H1 (cell line): ENCODE data around the gene NOG. TPM values are rescaled to one million over a fixed set of nuclear protein-coding genes. Genes with fewer than 3 reads are reported as not detected.

ENCODE experiments used
- ASH2L ChIP-seq: fragments of 200-600, 300-600 bp; sonication (generic); IDR thresholded peaks from one replicate; pipeline ENCODE4 v1.7.1; 2017; ENCODE audit warnings: low read length
- BACH1 ChIP-seq: IDR thresholded peaks from 2 replicates; pipeline ENCODE4 v1.6.1; 2012; ENCODE audit warnings: low read length, improper control_type of control experiment
- BRCA1 ChIP-seq: IDR thresholded peaks from 2 replicates; pipeline ENCODE4 v1.6.1; 2012; ENCODE audit warnings: low read depth, low read length, improper control_type of control experiment
- CTBP2 ChIP-seq: IDR thresholded peaks from 2 replicates; pipeline ENCODE4 v1.7.0; 2011; ENCODE audit warnings: borderline replicate concordance, mild to moderate bottlenecking, moderate library complexity, mixed read lengths, low read length; ENCODE audit not compliant: insufficient read depth, insufficient read length
- GTF2F1 ChIP-seq: IDR thresholded peaks from 2 replicates; pipeline ENCODE4 v1.6.1; 2012; ENCODE audit warnings: low read depth, low read length, improper control_type of control experiment, borderline replicate concordance
- HDAC2 ChIP-seq, 2 experiments: fragments of 300-600 bp in 1 of 2; sonication (generic) in 1 of 2; IDR thresholded peaks; 2 replicates each; pipeline ENCODE4 v1.6.1; 2011 to 2012; ENCODE audit warnings: low read depth in 2 of 2, low read length in 2 of 2, mild to moderate bottlenecking in 2 of 2, moderate library complexity in 2 of 2, borderline replicate concordance in 1 of 2, inconsistent platforms in 1 of 2
- KDM4A ChIP-seq: IDR thresholded peaks from one replicate; pipeline ENCODE4 v1.7.1; 2012; ENCODE audit warnings: low read depth, mild to moderate bottlenecking, moderate library complexity, low read length, inconsistent platforms; ENCODE audit not compliant: severe bottlenecking
- MAFK ChIP-seq: IDR thresholded peaks from 2 replicates; pipeline ENCODE4 v1.6.1; 2012; ENCODE audit warnings: low read depth, mild to moderate bottlenecking, improper control_type of control experiment, low read length
- NRF1 ChIP-seq: IDR thresholded peaks from 2 replicates; pipeline ENCODE4 v1.6.1; 2011; ENCODE audit warnings: mild to moderate bottlenecking, low read depth, low read length, improper control_type of control experiment
- RAD21 ChIP-seq, 2 experiments: IDR thresholded peaks in 1 of 2; conservative IDR thresholded peaks in 1 of 2; 2 replicates each; pipeline ENCODE4 v1.6.1; 2011; ENCODE audit warnings: low read depth in 2 of 2, low read length in 2 of 2, improper control_type of control experiment in 1 of 2, inconsistent platforms in 1 of 2, mild to moderate bottlenecking in 1 of 2, moderate library complexity in 1 of 2
- RBBP5 ChIP-seq: IDR thresholded peaks from 2 replicates; pipeline ENCODE4 v1.7.1; 2012; ENCODE audit warnings: low read depth, mild to moderate bottlenecking, inconsistent platforms, low read length, moderate library complexity, borderline replicate concordance
- SAP30 ChIP-seq: fragments of 300-600 bp; sonication (generic); IDR thresholded peaks from 2 replicates; pipeline ENCODE4 v1.7.1; 2012; ENCODE audit warnings: low read length, moderate library complexity, mild to moderate bottlenecking, inconsistent platforms; ENCODE audit not compliant: insufficient read depth, insufficient replicate concordance
- SP2 ChIP-seq: IDR thresholded peaks from 2 replicates; pipeline ENCODE4 v1.6.1; 2012; ENCODE audit warnings: mild to moderate bottlenecking, low read length, inconsistent platforms
- TAF1 ChIP-seq: IDR thresholded peaks from 2 replicates; pipeline ENCODE4 v1.6.1; 2011; ENCODE audit warnings: mild to moderate bottlenecking, low read depth, low read length
- TAF7 ChIP-seq: optimal IDR thresholded peaks from 2 replicates; pipeline ENCODE3; 2011; ENCODE audit warnings: low read depth, mild to moderate bottlenecking, inconsistent platforms, low read length, moderate library complexity, borderline replicate concordance
- TBP ChIP-seq: IDR thresholded peaks from 2 replicates; pipeline ENCODE4 v1.6.1; 2011; ENCODE audit warnings: low read depth, low read length, improper control_type of control experiment
- polyA plus RNA-seq, 7 experiments: library from polyadenylated mRNA; depleted of rRNA in 3 of 7; stranded (reverse) in 5 of 7; unstranded in 2 of 7; fragments of >200 nt in 5 of 7; fragments of 200-250 nt in 2 of 7; gene quantifications; 1 replicate in 5 of 7; 2 replicates in 1 of 7; 4 replicates in 1 of 7; pipeline versions ENCODE4 v1.2.1 to v1.2.3, GENCODE V29; 2011 to 2013; ENCODE audit warnings: missing spikeins in 2 of 7, mixed read lengths in 2 of 7
- total RNA-seq: library from RNA; stranded (reverse); fragmentation: NEBNext Ultra II Directional; extraction: Animal tissue kit (Norgen Biotek cat#: 25700); gene quantifications from 2 replicates; pipeline ENCODE4 v1.2.1, GENCODE V29; 2021
- TF ChIP-seq, protein P1 (sequence below): IDR thresholded peaks from 2 replicates; pipeline ENCODE4 v1.6.1; 2012; ENCODE audit warnings: inconsistent platforms
- TF ChIP-seq, protein P2 (sequence below): IDR thresholded peaks from 2 replicates; pipeline ENCODE4 v1.6.1; 2012; ENCODE audit warnings: inconsistent platforms

NOG gene
- total and polyA plus RNA-seq, 2 of the 8 experiments (the other 6 are each of a cell fraction or from before 2014, with no cell fraction given) = 0.35 TPM

DNA sequence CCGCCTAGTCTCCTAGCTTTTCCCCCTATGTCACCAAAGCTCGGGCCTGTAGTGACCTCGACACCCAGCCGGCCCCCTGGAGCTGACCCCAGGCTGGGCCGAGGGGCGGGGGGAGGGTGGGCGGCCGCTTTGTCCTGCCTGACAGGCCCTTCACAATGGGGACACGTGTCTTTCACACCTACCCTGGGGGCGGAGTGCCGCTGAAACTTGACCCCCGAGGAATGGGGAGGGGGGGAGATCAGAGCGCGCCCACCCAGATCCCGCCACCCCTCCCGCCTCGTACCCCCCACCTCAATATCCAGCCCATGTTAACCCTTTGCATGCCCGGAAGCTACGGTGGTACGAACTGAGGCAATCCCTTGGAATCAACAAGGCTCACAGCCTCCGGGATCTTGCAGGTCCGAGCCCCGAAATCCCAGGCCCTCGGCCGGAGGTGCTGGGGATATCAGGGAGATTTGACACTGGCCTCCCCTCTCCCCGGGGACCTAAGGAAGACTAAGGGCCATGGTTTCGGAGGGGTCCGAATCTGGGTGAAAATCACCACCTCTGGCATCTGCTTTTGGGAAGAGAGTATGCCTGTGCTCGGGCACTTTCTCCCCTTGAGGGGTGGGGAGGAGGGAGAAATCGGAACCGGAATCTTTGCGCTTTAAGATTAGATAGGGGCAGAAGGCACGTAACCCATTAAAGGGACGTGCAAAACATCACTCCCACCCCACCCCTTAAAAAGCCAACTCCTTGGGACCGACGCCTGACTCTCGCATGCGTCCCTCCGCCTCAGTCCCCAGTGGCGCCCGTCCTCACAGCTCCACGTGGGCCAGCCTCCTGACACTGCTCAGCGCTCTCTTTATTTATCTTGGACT, 2.6 kb downstream of the NOG start (continued):
- TF ChIP-seq TBP (peak; percentile 58; the same call in 1 of the 2 replicates), SP2 (no peak), GTF2F1 (no peak), CTBP2 (peak; percentile 89), BRCA1 (no peak), NRF1 (no peak), HDAC2 (IDR thresholded peaks at IDR 0.05; ENCODE audit: borderline replicate concordance in 1 of 2, low read depth in 2 of 2, low read length in 2 of 2) (peak; percentile 10 to 58; a peak in 1 of 4 replicates), BACH1 (no peak), RAD21 (IDR thresholded peaks at IDR 0.05 in 1 of 2, conservative IDR thresholded peaks at IDR 0.05 in 1 of 2; ENCODE audit: low read depth in 2 of 2, low read length in 2 of 2) (no peak), TAF7 (no peak), MAFK (no peak), RBBP5 (peak; percentile 64; the same call in 1 of the 2 replicates), KDM4A (peak; percentile 65), SAP30 (peak; percentile 86), TAF1 (0 out of 2 replicates have a peak, but pooled peaks have one; percentile 16), ASH2L (peak; percentile 74)
- TF ChIP-seq, protein P1, sequence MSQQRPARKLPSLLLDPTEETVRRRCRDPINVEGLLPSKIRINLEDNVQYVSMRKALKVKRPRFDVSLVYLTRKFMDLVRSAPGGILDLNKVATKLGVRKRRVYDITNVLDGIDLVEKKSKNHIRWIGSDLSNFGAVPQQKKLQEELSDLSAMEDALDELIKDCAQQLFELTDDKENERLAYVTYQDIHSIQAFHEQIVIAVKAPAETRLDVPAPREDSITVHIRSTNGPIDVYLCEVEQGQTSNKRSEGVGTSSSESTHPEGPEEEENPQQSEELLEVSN = peak; percentile 77
- TF ChIP-seq, protein P2, sequence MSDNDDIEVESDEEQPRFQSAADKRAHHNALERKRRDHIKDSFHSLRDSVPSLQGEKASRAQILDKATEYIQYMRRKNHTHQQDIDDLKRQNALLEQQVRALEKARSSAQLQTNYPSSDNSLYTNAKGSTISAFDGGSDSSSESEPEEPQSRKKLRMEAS = peak; percentile 96
